NCI-H2029 (cell line): ENCODE data around the gene MIA2.
"Not testable (repeated sequence)": the region's sequence is repeated elsewhere in the genome, so short reads cannot be mapped to it uniquely, and the experiment has no call there.

Source experiments
- DNase-seq: peaks from one replicate; lab custom pipeline; 2025; lab: John Stamatoyannopoulos, UW

The MIA2 gene

DNA sequence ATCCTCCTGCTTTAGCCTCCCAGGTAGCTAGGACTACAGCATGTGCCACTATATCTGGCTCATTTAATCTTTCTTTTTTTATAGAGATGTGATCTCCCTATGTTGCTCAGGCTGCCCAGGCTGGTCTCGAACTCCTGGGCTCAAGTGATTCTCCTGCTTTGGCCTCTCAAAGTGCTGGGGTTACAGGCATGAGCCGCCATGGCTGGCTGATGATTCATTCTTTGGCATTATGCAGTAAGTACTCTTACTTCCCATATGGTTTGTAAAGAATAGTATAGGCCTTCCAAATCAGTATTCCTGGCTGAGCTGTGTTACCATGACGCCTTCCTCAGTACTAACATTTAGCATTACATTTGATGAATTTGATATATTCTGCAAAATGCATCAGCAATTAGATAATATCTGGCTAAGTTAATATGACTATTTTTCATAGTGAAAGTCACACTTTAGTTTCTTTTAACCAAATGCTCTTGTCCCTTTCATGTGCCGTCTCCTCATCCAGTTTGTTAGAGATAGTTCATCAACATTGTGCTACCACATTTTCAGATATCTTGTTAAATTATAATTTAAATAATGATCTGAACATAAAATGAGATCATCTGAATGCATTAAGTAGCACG lies 3.2 kb upstream of the MIA2 start:
- no peak for DNase-seq

DNA sequence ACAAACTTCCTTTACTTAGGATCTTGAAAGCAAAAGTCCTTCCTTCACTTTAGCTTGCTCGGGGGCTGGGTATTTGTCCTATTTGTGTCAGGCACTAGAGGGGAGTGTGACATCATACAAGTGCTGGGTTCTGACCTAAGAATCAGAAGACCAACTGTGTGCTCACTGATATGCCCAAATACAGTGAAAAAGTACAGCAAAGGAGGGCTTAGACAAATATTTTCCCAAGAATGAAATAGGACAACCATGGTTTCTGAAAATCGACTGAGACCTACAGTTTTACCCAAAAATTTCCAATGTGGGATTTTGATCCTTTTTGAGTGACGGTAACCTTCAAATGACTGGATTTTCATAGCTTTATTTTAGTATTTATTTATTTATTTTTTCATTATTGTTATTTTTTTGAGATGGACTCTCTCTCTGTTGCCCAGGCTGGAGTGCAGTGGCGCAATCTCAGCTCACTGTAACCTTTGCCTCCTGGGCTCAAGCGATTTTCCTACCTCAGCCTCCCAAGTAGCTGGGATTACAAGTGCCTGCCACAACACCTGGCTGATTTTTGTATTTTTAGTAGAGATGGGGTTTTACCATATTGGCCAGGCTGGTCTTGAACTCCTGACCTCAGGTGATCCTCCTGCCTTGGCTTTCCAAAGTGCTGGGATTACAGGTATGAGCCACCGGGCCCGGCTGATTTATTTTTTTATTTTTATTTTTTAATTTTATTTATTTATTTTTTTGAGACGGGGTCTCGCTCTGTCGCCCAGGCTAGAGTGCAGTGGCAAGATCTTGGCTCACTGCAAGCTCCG lies 1.8 kb upstream of the MIA2 start:
- DNase-seq = not testable (repeated sequence)

DNA sequence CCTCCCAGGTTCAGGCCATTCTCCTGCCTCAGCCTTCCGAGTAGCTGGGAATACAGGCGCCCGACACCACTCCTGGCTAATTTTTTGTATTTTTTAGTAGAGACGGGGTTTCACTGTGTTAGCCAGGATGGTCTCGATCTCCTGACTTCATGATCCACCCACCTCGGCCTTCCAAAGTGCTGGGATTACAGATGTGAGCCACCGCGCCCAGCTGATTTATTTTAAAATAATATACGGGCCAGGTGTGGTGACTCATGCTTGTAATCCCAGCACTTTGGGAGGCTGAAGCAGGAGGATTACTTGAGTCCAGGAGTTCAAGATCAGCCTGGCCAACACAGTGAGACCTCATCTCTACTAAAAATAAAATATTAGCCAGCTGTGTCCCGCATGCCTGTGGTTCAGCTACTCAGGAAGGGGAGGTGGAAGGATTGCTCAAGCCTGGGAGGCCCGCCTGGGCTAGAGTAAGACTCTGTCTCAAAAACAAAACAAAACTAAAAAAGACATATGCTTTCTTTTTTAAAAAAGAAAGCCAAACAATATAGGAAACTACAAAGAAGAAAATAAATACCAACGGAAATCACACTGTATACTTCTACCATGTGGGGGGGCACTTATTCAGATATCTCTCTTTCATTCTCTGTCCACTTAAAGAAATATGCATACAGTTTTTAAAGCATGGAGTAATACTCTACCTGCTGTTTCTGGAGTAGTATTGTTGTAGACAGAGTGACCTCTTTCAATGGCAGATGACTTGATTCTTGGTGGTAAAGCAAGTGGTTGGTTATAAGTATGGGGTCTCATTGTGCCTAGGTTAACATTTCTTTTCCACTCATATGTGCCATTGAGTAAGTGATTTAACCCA lies 930 bp upstream of the MIA2 start:
- DNase-seq = no peak

DNA sequence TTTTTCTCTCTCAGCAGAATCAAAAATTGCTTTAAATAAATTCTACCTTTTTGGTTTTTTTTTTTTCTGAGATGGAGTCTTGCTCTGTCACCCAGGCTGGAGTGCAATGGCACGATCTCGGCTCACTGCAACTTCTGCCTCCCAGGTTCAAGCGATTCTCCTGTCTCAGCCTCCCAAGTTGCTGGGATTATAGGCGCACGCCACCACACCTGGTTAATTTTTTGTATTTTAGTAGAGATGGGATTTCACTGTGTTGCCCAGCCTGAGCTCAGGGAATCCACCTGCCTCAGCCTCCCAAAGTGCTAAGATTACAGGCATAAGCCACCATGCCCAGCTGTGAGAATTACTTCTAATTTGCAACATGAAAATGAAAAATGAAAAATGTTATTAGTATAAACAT lies 1.3 kb downstream of the MIA2 start:
- DNase-seq = not testable (repeated sequence)

DNA sequence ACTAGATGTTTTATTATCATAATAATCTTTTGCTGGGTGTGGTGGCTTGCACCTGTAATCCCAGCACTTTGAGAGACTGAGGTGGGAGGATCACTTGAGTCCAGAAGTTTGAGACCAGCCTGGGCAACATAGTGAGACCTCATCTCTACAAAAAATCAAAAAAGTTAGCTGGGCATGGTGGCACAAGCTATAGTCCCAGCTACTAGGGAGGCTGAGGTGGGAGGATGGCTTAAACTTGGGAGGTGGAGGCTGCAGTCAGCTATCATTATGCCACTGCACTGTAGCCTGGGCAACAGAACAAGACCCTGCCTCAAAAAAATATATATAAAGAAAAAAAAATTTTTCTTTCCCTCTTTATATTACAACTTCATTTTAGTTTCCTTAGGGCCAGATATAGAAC lies 1.8 kb downstream of the MIA2 start:
- not testable (repeated sequence) for DNase-seq

DNA sequence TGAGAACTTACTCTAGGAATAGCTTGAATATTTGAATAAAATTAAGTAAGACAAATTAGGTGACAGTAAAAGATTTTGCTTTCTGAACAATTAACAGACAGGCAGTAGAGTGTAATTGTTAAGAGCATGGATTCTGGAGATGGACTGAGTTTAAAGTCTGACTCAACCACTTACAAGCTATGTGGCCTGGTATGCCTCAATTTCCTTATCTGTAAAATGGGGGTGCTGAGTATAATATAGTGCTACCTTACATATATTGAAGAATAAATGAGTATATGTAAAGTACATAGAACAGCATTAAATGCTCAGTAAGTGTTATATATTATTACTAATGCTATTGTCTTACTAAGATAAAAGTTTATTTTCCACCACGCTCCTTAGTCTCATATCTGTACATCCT lies 7.1 kb downstream of the MIA2 start:
- DNase-seq = no peak

DNA sequence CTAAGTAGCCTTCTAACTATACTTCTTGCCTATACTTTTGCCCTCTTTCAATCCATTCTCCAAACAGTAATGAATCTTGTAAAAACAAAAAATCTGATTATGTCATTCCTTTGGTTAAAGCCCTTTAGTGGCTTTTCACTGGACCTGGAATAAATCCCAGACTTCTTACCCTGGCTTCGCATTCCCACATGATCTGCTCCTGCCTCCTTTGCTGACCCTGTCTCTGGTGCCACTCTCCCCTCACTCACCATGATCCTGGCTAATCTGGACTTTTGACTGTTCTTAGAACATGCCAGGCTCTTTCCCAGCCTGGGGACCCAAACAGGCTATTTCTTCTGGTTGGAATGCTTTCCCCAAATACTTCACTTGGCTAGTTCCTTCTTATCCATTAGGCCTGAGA lies 7.9 kb downstream of the MIA2 start:
- no peak for DNase-seq

DNA sequence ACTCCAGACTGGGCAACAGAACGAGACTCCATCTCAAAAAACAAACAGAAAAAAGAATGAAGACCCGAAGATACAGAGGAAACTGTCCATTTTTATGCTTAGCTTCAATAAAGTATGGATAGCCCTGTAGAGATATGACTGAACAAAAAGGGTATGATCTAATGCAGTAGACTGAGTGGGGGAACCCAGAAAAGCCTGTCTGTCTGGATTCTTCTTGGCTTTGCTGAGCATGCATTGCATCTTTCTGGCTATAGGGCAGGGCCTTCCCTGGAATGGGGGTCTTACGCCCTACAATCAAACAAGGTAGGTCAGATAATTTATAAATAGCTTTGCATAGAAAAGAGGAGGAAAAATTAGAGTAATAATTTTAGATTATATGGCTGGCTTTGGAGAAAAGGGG lies 10.1 kb downstream of the MIA2 start:
- no peak for DNase-seq

DNA sequence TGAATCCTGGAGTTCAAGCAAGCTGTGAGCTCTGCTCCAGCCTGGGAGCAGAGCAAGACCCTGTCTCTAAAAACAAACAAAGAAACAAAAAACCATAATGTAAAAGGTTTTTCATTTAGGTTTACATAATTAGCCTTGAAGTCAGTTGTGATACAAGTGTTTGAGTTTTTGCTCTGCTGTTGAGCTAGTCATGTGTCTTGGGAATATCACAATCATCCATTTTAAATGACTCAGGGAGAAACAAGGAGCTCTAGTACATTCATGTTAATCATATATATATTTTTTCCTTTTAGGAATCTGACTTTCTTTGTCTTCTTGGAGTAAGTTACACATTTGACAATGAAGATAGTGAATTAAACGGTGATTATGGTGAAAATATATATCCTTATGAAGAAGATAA lies 12.9 kb downstream of the MIA2 start:
- no peak for DNase-seq

DNA sequence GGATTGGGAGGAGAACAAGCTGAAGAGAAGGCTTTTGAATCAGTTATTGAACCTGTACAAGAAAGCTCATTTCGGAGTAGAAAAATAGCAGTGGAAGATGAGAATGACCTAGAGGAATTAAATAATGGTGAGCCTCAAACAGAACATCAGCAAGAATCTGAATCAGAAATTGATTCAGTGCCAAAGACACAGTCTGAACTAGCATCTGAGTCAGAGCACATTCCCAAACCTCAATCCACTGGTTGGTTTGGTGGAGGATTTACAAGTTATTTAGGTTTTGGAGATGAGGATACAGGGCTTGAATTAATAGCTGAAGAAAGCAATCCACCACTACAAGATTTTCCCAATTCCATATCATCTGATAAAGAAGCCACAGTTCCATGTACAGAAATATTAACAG lies 13.5 kb downstream of the MIA2 start:
- no peak for DNase-seq

DNA sequence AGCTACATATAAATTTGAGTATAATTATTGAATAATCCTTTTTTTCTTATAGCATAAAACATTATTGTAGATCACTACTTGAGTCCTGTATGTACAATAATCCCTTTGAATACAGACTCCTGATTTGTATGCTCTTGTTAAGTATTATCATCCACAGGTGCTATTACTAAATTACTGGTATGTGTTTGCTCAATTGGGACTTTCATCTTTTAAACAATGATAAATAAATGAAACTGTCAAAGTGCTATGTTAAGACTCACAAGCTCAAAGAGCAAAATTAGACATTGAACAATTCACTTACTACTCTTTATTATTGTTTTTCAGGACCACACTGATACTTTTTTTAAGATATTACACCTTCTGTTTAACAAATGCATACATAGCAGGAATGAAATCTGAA lies 17.8 kb downstream of the MIA2 start:
- no peak for DNase-seq

DNA sequence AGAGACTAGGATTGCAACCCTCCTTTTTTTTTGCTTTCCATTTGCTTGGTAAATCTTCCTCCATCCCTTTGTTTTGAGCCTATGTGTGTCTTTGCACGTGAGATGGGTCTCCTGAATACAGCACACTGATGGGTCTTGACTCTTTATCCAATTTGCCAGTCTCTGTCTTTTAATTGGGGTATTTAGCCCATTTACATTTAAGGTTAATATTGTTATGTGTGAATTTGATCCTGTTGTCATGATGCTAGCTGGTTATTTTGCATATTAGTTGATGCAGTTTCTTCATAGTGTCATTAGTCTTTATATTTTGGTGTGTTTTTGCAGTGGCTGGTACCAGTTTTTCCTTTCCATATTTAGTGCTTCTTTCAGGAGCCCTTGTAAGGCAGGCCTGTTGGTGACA lies 23.7 kb downstream of the MIA2 start:
- DNase-seq = not testable (repeated sequence)

DNA sequence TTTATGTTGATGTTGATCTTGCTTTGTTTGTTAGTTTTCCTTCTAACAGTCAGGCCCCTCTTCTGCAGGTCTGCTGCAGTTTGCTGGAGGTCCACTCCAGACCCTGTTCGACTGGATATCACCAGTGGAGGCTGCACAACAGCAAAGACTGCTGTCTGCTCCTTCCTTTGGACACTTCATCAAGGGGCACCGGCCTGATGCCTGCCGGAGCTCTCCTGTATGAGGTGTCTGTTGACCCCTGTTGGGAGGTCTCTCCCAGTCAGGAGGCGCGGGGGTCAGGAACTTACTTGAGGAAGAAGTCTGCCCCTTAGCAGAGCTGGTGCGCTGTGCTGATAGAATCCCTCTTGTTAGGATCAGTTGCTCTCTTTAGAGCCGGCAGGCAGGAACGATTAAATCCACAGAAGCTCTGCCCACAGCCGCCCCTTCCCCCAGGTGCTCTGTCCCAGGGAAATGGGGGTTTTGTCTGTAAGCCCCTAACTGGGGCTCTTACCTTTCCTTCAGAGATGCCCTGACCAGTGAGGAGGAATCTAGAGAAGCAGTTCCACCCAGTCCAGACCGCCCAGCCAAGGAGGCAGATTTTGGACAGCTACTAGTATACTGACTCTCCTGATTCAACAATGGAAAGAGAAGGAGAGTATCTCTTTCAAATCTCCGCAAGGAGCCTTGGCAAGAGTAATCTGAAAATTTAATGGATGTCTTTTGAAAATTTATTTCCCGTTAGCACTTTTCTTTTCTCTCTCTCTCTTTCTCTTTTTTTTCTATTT lies 25.2 kb downstream of the MIA2 start:
- no peak for DNase-seq

DNA sequence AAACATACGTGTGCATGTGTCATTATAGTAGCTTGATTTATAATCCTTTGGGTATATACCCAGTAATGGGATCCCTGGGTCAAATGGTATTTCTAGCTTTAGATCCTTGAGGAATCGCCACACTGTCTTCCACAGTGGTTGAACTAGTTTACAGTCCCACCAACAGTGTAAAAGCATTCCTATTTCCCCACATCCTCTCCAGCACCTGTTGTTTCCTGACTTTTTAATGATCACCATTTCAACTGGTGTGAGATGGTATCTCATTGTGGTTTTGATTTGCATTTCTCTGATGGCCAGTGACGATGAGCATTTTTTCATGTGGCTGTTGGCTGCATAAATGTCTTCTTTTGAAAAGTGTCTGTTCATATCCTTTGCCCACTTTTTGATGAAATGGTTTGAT lies 26.4 kb downstream of the MIA2 start:
- DNase-seq = not testable (repeated sequence)

DNA sequence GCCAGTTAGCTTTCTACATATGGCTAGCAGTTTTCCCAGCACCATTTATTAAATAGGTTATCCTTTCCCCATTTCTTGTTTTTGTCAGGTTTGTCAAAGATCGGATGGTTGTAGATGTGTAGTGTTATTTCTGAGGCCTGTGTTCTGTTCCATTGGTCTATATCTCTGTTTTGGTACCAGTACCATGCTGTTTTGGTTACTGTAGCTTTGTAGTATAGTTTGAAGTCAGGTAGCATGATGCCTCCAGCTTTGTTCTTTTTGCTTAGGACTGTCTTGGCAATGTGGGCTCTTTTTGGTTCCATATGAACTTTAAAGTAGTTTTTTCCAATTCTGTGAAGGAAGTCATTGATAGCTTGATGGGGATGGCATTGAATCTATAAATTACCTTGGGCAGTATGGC lies 28.5 kb downstream of the MIA2 start:
- not testable (repeated sequence) for DNase-seq

DNA sequence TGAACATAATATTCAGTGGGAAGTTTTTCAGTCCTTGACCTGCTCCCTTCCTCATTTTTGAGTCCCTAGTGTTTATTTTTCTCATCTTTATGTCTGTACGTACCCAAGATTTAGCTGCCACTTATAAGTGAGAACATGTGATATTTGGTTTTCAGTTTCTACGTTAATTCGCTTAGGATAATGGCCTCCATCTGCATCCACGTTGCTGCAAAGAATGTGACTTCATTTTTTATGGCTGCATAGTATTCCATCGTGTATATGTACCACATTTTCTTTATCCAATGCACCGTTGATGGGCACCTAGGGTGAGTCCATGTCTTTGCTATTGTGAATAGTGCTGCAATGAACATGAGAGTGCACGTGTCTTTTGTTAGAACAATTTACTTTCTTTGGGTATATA lies 30.3 kb downstream of the MIA2 start:
- no peak for DNase-seq

DNA sequence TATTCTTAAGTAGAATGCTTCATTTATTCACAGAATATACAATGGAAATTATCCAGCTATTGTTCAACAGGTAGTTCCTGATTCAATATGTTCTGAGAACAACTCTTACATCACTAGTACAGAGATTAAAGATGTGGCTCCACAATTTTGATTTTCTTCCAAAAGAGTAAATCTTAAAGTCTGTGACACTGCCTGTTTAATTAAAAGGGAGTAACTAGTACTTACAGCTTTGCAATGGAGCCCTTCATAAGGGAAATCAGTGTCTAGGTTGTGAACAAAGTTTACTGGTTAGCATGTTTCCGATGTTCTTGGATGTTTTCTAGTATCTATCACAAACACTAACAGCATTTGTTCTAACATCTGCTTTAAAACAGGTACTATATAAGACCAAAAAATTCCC lies 30.8 kb downstream of the MIA2 start:
- DNase-seq = no peak

DNA sequence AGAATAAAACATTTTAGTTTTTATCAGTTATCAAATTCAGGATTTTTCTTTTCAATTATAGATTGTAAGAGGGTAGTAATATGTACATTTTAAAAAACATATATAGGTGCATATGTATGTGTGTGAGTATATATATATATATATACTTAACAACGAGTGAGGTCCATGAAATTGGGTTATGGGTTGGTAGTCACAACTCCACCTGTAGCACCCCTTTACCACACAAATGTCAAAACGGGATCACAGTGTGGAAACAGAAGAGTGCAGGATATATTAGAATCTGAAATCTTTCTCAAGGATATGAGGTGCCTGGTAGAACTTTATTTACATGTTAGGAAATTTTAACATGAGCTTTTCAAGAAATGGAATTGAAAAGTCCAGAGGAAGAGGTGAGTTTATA lies 31.3 kb downstream of the MIA2 start:
- DNase-seq = no peak

DNA sequence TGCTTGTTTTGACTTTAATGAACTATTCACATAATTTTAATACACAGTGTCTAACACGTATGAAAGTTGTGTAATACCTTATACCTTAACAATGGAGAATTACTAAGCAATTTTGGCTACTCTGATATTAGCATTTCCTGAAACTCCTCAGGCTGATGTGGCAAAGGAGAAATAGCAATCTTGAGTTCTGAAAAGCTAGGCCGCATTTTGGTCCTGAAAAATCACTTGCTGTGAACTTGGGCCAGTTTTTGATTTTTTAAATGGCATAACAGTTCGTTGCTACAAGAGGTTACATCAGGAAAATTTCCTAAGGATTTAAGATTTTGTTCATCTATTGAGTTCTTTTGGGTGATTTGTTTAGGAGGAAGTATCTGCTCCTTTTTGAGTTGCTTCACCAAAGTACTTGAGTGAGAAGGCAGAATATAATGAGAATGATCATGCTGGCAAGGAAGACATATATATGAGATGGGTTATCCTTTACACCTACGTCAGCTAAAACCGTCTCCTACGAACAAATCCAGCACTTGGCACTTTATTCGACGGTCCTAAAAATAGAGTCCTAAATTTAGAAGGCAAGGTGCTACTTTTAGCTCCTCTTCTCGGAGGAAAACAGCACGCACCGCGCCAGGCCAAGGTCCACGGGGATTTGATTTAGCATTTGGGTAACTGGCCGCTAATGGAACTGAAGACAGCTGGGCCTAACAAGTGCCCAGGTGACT lies 32.2 kb downstream of the MIA2 start:
- no peak for DNase-seq

DNA sequence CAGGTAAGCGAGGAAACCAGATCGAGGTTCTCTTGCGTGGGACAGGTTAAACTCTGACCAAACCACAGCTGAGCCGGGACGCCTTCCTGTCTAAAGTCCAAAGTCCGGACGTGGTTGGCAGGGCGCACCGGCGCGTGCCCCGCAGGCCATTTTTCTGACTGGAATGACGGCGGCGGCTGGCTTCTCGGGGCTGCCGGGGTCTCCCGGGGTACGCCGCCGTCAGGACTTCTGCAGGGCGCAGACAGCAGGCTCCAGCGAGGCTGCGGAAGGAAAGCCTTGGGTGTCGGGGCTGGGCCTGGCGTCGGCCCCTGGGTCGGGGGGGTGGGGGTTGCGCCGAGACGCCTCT lies 32.8 kb downstream of the MIA2 start:
- DNase-seq = peak; percentile 29

DNA sequence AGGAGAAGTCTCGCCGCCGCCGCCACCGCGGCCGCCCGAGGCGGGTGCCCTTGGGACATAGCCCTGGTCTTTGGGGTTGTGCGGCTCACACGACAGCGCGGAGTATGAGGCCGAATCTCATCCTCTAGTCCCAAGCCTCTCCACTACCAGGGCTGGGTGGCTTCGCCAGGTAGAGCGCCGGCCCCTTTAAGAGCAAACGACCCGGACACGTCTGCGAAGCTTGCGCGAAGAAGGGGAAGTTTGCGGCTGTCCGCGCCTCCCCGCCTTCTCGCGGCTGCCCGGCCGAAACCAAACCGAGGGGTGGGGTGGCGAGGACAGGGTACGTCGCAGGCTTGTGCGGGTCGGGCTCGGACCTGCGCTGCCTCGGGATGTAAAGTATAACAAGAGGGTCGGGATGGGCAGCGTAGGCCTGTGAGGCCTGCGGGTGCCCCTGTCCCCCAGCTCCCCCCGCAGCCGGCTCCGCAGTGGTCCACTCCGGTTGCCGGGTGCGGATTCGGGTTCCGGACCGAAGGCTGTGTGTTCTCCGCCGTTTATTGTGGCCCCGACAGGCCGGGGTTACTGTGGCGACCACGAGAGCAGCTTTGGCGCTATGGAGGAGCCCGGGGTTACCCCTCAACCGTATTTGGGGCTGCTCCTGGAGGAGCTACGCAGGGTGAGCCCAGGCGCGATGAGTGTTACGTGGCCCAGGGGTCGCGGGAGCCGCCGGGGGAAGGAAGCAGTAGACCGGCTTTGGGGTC lies 33.3 kb downstream of the MIA2 start:
- DNase-seq = peak; percentile 80
